Loucy (cell line): ENCODE data around the gene EME2.

Experiments used
- H2AFZ ChIP-seq: fragments of 200-600 bp; sonication (generic); 2 replicates; pipeline ENCODE4 v1.6.0; 2016; ENCODE audit warnings: antibody characterized with exemption, mild to moderate bottlenecking, low read length, moderate library complexity
- H3F3A ChIP-seq: fragments of 200-600 bp; 2 replicates; pipeline ENCODE4 v1.6.0; 2016; ENCODE audit warnings: antibody characterized with exemption, low read depth, mild to moderate bottlenecking
- H3K27me3 ChIP-seq: fragments of 200-600 bp; sonication (generic); 2 replicates; pipeline ENCODE4 v1.6.1; 2014; ENCODE audit warnings: low read length, mild to moderate bottlenecking; ENCODE audit not compliant: insufficient read depth, poor library complexity, severe bottlenecking
- H3K36me3 ChIP-seq: fragments of 200-600 bp; sonication (generic); 2 replicates; pipeline ENCODE4 v1.6.1; 2016; ENCODE audit warnings: low read length; ENCODE audit not compliant: insufficient read depth
- H3K4me1 ChIP-seq: fragments of 200-600 bp; sonication (generic); 2 replicates; pipeline ENCODE4 v1.5.1; 2014; ENCODE audit warnings: low read length, mild to moderate bottlenecking; ENCODE audit not compliant: insufficient read depth, poor library complexity, severe bottlenecking
- H3K4me2 ChIP-seq: fragments of 200-600 bp; sonication (generic); 2 replicates; pipeline ENCODE4 v1.6.0; 2014; ENCODE audit warnings: antibody characterized with exemption, low read length, low read depth, mild to moderate bottlenecking; ENCODE audit not compliant: poor library complexity, severe bottlenecking
- H3K4me3 ChIP-seq: fragments of 200-600 bp; sonication (generic); 2 replicates; pipeline ENCODE4 v1.5.1; 2014; ENCODE audit warnings: low read length, mild to moderate bottlenecking, mixed read lengths; ENCODE audit not compliant: poor library complexity, severe bottlenecking
- H3K79me2 ChIP-seq: fragments of 200-600 bp; sonication (generic); 2 replicates; pipeline ENCODE4 v1.6.1; 2014; ENCODE audit warnings: low read length; ENCODE audit not compliant: insufficient read depth
- H3K9ac ChIP-seq: fragments of 200-600 bp; sonication (generic); 2 replicates; pipeline ENCODE4 v1.6.0; 2014; ENCODE audit warnings: mild to moderate bottlenecking, low read depth, low read length, moderate library complexity; ENCODE audit not compliant: poor library complexity, severe bottlenecking
- H3K9me2 ChIP-seq: fragments of 200-600 bp; sonication (generic); replicated peaks from 2 replicates; pipeline ENCODE4 v1.6.1; 2016; ENCODE audit warnings: low read depth, low read length, mixed read lengths
- H3K9me3 ChIP-seq: fragments of 200-600 bp; sonication (generic); 2 replicates; pipeline ENCODE4 v1.6.1; 2014; ENCODE audit warnings: mild to moderate bottlenecking, antibody characterized with exemption, low read length, low read depth; ENCODE audit not compliant: insufficient read depth
- H4K20me1 ChIP-seq: fragments of 200-600 bp; sonication (generic); 2 replicates; pipeline ENCODE4 v1.6.0; 2014; ENCODE audit warnings: antibody characterized with exemption, low read length, mild to moderate bottlenecking; ENCODE audit not compliant: insufficient read depth, poor library complexity, severe bottlenecking
- EZH2phosphoT487 ChIP-seq: fragments of 200-600 bp; IDR thresholded peaks from 2 replicates; pipeline ENCODE4 v1.6.1; 2018; ENCODE audit warnings: antibody characterized with exemption, mild to moderate bottlenecking, moderate library complexity, borderline replicate concordance
- TF ChIP-seq, protein P1 (sequence below): fragments of 200-600 bp; sonication (generic); conservative IDR thresholded peaks from 2 replicates; pipeline ENCODE4 v1.5.1; 2014; ENCODE audit warnings: mild to moderate bottlenecking, antibody characterized with exemption, low read length

EME2 gene

DNA sequence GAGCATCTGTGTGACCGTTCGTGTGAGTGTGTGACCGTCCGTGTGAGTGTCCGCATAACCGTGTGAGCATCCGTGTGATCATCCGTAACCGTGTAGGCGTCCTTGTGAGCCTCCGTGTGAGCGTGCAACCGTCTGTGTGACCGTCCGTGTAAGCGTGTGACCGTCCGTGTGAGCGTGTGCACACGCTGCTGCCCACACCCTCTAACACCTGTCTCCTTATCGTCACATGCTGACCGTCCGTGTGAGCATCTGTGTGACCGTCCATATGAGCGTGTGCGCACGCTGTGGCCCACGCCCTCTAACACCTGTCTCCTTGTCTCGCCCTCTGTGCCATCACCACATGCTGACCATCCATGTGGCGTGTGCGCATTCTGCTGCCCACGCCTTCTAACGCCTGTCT lies 32.4 kb upstream of the EME2 start:
- H3K4me1 ChIP-seq, result no peaks in the 10 kb centered on the region
- no peaks in the 10 kb centered on the region for H3K27me3 ChIP-seq
- no peaks in the 10 kb centered on the region for H3F3A ChIP-seq
- no peak overlapping the region for H3K9ac ChIP-seq
- no peaks in the 10 kb centered on the region for H3K36me3 ChIP-seq
- TF ChIP-seq EZH2phosphoT487, result no peak
- TF ChIP-seq, protein P1, sequence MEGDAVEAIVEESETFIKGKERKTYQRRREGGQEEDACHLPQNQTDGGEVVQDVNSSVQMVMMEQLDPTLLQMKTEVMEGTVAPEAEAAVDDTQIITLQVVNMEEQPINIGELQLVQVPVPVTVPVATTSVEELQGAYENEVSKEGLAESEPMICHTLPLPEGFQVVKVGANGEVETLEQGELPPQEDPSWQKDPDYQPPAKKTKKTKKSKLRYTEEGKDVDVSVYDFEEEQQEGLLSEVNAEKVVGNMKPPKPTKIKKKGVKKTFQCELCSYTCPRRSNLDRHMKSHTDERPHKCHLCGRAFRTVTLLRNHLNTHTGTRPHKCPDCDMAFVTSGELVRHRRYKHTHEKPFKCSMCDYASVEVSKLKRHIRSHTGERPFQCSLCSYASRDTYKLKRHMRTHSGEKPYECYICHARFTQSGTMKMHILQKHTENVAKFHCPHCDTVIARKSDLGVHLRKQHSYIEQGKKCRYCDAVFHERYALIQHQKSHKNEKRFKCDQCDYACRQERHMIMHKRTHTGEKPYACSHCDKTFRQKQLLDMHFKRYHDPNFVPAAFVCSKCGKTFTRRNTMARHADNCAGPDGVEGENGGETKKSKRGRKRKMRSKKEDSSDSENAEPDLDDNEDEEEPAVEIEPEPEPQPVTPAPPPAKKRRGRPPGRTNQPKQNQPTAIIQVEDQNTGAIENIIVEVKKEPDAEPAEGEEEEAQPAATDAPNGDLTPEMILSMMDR, result no peak
- no peaks in the 10 kb centered on the region for H4K20me1 ChIP-seq
- H3K9me3 ChIP-seq, result no peaks in the 10 kb centered on the region
- H3K4me2 ChIP-seq, result no peak overlapping the region
- H3K4me3 ChIP-seq, result no peak overlapping the region
- no peaks in the 10 kb centered on the region for H3K9me2 ChIP-seq
- H3K79me2 ChIP-seq, result no peaks in the 10 kb centered on the region
- no peak overlapping the region for H2AFZ ChIP-seq

DNA sequence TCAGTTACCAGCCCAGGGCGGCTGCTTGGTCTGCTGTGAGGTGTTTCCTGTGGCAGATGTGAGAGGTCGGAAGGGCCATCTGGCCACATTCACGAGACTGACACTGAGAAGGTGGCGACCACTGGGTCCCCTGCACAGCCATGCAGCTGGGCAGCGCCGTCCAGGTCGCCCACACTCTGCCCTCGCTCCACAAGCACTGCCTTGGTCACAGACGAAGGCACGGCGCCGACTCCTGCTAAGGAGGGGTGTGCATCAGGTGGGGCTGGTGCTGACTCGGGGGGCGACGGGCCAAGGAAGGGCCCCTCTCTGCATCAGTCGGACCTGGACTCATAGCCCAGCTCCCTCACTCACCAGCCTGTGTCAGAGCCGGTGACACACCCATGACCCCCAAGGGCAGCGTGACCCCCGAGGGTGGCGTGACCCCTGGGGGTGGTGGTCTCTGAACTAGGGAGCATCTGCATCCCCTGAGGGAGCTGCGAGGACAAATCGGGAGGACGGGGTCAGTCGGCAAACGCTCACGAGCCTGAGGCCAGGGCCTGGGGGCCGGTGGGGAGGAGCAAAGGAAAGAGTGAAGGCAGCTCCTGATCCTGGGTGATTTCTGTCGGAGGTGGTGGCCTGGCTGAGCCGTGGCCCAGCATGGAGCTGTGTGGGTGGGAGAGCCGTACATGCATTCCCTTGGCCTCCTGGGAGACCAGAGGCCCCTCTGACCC lies 31.7 kb upstream of the EME2 start:
- no peaks in the 10 kb centered on the region for H4K20me1 ChIP-seq
- no peaks in the 10 kb centered on the region for H3K4me1 ChIP-seq
- H3K27me3 ChIP-seq, result no peaks in the 10 kb centered on the region
- H3K36me3 ChIP-seq, result no peaks in the 10 kb centered on the region
- H2AFZ ChIP-seq, result no peak overlapping the region
- TF ChIP-seq EZH2phosphoT487, result no peak
- TF ChIP-seq, protein P1, result no peak
- no peaks in the 10 kb centered on the region for H3K9me2 ChIP-seq
- no peak overlapping the region for H3K4me2 ChIP-seq
- H3K4me3 ChIP-seq, result no peak overlapping the region
- no peaks in the 10 kb centered on the region for H3F3A ChIP-seq
- no peaks in the 10 kb centered on the region for H3K9me3 ChIP-seq
- no peaks in the 10 kb centered on the region for H3K79me2 ChIP-seq
- H3K9ac ChIP-seq, result no peak overlapping the region

- H3K79me2 ChIP-seq, result no peaks in the 10 kb centered on the region
- no peaks in the 10 kb centered on the region for H3F3A ChIP-seq
- H3K4me1 ChIP-seq, result no peaks in the 10 kb centered on the region
- no peaks in the 10 kb centered on the region for H3K36me3 ChIP-seq
- no peaks in the 10 kb centered on the region for H3K9me3 ChIP-seq
- H3K4me2 ChIP-seq, result no peak overlapping the region
- H3K27me3 ChIP-seq, result no peaks in the 10 kb centered on the region
- TF ChIP-seq EZH2phosphoT487, result no peak
- TF ChIP-seq, protein P1, result no peak
- H4K20me1 ChIP-seq, result no peaks in the 10 kb centered on the region
- no peaks in the 10 kb centered on the region for H3K9me2 ChIP-seq
- H2AFZ ChIP-seq, result no peak overlapping the region
- H3K4me3 ChIP-seq, result no peak overlapping the region
- no peak overlapping the region for H3K9ac ChIP-seq
These were observed 31.0 kb upstream of the EME2 start for GRCh38 chr16:1741553-1742165.
